ENCODE data around the gene NOL4L.

The NOL4L gene

GRCh38 chr20:32521780-32522525, 63.2 kb downstream of the NOL4L start:
- DNase-seq: peak; percentile 34 to 53 (median 38)

DNA sequence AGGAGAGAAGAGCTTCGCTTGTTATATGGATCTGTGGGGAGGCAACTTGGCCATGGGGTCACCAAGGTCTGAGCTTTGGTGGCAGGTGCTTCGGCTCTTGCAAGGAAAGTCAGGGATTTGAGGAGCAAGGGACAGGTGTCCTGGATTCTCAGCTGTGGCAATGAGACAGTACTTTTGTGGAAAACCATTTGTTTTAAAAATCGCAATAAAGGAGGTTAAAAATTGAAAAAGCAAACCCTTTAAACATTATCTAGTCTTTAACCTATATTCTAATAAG, 64.3 kb downstream of the NOL4L start:
- DNase-seq: no peak

DNA sequence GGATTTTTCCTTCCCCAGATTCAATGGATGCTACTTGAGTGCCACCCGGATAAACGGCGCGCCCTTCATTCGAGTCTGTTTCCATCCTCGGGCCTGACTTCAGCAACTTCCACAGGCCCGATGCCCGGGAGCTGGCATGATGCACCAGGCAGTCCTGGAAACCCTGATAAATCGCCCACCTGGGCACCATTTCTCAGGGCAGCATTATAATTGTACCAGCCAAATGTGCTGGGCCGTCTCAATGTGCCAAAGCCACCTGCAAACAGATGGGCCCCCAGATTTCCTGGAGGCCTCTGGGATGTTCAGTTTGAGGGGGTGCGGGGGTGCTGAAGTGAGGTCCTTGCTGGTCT, 65.8 kb downstream of the NOL4L start:
- no peak for DNase-seq

GRCh38 chr20:32518593-32519380, 66.3 kb downstream of the NOL4L start:
- DNase-seq: no peak

DNA sequence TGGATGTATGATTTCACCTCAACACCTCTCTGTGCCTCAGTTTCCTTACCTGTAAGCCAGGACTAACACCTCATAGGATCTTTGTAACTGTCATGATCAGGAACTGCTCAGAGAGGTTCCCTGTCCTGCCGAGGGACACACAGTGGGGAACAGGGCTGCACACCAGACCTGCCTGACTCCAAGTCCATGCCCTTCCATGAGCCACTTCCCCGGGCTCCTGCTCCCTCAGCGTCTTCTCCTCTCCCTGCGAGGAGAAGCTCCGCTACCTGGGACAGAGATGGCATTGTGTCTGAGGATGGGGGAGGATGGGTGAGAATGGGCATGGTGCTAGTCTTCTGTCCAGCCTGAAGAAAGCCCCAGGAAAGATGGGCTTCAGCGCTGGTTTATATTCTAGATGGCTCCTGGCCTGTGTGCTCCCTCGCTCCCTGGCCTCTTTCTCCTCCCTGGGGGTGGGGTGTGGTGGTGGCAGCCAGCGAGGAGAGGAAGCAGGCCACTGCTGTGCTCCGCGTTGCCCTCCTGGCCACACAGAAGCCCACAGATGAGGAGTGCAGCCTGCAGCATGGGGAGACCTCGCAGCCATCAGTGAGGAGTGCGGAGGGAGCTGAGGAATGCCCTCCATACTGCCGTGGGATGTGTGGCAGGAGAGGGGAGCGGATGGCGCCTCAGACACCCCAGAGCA, 67.1 kb downstream of the NOL4L start:
- DNase-seq: no peak

- DNase-seq: no peak
Measured at GRCh38 chr20:32517518-32517873, 67.6 kb downstream of the NOL4L start.

DNA sequence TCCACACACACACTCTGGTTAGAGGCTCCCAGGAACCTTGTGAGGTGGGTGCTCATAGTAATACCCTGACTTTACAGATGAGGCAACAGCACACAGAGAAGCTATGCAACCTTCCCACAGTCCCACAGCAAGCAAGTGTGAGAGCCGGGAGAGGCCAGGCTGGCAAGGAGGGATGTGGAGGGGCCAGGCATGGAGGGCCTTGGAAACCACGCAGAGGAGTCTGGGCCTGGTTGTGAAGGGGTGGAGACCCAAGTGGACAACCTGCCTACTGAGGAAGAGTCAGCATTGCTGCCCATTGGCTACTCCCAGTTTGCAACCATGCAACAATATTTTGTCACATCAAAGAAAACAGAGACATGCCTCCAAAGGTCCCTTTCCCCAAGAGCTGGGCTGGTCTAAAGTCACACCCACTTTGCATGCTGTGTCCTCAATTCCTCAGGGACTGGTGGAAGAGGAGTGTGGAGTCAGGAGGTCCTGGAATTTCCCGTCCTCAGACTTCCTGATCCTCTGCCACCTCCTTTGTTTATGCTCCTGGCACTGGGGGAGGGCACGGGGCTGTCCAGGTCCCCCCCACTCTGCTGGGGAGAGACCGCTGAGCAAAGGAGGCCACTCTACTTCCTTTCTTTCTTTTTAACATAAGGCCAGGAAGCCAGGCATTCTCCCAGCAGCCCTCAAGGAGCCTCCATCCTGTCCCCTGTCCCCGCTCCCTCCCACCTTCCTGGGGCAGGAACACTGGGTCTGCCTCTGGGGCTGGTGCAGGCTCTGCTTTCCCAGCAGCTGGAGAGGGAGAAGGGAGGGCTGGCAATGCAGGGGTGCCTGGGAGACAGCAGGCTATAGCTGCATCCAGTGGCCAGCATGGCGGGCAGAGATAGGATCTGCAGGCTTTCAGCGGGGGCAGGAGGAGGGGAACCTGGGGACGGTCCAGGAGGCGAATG, 68.3 kb downstream of the NOL4L start:
- no peak for DNase-seq

DNA sequence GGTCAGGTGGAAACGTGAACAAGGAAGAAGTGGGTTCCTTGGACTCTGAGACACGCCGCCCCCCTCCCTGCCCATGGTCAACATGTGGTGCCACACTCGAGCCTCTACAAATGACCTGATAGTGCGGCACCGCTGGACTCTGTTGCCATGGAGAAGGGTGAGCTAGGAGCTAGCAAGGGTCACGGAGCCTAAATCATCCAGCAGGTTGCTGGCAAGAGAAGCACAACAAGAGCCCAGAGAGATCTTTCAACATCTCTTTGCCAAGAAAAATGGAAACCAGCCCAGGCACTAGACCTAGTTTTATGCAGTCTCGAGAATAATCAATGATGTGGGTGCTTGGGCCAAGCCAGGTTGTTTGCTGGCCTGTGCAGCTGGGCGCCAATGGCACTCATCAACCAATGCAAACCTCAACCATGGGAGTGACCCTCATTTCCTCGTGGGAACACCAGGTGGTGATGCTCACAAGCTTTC, 69.5 kb downstream of the NOL4L start:
- no peak for DNase-seq

- DNase-seq: no peak
Measured at GRCh38 chr20:32514760-32515159, 70.4 kb downstream of the NOL4L start.

DNA sequence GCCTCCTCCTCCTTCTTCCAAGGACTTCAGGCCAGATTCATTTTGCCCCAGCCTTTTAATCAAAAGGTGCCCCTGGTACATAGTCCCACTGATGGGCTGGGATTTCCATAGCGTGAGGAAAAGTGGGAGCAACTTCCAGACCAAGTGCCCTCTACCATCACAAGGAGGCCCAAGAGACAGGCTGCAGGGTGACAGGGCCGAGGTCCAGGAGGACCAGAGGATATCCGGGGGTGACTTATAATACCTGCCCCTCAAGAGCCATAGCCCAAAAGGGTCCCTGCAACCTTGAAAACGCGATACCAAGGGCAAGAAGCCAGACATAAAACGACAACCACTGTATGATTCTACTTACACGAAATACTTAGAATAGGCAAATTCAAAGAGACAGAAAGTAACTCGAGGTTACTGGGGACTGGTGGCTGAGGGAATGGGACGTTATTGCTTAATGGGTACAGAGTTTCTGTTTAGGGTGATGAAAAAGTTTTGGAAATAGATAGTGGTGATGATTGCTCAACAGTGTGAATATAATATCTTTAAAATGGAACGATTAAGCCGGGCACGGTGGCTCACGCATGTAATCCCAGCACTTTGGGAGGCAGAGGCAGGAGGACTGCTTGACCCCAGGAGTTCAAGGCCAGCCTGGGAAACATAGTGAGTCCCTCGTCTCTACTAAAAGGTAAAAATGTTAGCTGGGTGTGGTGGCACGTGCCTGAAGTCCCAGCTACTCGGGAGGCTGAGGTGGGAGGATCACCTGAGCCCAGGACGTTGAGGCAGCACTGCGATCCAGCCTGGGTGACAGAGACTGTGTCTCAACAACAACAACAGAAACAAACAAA, 71.9 kb downstream of the NOL4L start:
- no peak for DNase-seq

DNA sequence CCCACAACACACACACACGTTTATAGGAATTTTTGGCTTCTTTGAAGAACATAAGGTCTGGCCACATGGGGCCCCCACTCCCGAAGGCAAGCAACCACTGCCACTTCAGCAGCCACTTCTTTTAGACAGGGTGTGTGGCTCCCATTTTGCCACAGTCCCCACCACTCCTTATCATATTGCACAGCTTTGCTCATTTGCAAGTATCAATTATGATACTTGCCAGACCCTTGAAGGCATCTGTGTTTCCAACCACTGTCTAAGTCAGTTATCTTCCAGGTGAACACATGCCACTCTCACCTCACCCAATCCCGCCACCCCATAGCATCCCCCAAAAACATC, 73.1 kb downstream of the NOL4L start:
- DNase-seq: no peak

DNA sequence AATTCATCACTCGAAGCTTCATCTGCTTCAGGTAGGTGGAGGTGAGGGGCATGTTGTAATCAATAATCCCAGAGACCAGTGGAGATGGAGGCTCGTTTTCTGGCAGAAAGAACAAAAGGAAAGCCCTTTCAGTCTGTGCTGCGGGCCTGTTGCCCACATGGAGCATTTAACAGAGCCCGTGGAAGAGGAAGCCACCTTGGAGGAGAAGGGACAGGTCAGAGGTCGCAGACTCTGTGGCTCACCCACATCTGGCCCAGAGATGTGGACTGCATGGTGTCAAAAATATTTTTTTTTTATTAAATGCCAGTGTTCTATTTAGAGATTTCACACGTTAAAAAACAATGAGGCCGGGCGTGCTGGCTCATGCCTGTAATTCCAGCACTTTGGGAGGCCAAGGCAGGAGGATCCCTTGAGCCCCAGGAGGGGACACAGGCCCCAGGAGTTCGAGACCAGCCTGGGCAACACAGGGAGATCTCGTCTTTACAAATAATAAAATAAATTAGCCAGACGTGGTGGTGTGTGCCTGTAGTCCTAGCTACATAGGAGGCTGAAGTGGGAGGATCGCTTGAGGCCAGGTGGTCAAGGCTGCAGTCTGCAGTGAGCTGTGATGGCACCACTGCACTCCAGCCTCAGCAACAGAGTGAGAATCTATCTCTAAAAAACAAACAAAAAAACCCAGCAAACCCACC, 73.6 kb downstream of the NOL4L start:
- DNase-seq: no peak

- no peak for DNase-seq
Measured at GRCh38 chr20:32510601-32511357, 74.4 kb downstream of the NOL4L start.

DNA sequence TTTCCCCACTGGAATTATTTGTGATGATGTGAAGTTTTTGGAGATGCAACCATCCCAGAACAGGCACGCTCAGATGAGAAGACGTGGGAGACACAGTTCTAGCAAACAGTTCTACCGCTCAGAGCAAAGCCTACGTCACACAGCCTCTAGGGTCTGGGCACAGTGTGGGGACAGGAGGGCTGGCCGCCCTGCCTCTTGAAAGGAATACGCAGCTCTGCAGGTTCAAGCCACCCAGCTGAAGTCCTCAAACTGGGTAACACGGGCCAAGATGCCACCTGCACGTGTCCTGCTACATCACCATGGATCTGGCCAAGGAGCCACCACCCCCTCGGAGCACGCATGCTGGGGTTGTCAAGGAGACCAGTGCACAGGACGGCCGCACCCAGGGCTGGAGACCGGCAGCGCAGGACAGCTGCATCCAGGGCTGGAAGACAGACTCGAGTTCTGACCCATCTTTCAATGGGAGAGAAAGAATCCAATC, 75.0 kb downstream of the NOL4L start:
- DNase-seq: no peak

- peak in 3 of 4 experiments; percentile 20 to 41 (median 25) for DNase-seq
Measured at GRCh38 chr20:32509639-32510066, 75.5 kb downstream of the NOL4L start.

DNA sequence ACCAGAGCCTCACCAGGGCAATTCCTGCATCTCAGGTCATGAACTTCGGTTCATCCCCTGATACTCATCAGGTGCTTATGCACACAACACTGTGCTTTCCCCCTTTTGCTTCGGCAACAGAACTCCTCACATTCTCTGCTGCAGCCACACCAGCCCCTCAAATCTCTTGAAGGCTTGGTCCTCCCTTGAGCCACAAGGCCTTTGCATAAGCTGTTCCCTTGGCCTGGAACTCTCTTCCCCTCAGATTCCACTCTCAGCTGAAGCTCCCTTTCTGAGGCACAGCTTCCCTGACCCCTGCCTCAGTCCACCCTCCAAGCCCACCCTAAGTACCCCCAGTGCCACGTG, 76.4 kb downstream of the NOL4L start:
- DNase-seq: no peak

- no peak for DNase-seq
Measured at GRCh38 chr20:32507998-32508774, 76.9 kb downstream of the NOL4L start.

DNA sequence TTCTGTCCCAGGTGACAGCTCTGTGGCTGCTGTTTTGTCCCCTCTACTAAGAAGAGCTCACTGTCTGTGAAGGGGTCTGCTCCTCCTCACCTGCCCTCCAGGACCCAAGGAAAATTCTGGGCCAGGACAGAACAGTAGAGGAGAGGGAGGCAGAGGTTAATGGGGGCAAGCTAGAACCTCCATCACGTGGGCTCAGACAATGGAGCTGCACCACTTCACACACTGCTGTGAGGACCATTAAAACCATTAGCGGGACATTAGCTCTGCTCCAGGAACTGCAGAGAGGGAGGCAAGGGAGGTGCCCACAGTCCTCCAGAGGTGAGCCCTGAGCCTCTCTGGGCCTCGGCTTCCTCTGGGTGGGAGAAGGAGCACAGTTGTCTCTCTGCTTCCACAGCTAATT, 78.4 kb downstream of the NOL4L start:
- DNase-seq: no peak

DNA sequence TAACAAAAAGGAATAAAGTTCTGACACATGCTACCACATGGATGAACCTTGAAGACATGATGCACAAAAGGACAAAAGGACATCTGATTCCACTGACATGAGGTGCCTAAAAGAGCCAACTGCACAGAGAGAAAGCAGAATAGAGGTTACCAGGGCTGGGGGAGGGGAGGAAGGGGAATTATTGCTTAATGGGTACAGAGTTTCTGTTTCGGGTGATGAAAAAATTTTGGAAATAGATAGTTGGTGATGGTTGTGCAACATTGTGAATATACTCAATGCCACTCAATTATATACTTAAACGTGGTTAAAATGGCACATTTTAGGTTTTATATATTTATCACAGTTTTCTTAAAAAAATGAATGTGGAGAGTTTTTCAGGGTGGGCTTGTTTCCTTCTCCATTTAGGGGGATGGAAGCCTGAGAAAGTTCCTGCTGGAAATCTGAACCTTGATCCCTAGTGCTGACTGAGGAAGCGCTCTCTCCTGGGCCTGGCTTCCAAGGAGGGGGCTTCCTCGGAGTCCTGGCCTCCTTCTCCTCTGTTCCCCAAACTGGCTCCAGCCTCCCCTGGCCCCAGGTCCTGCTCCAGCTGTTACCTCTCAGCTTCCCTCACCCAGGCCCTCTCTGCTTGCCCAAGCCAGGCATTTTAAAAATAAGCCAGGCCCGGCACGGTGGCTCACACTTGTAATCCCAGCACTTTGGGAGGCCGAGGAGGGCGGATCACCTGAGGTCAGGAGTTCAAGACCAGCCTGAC, 79.2 kb downstream of the NOL4L start:
- DNase-seq: no peak
